Measurements from ENCODE around the gene RBM47.

DNA sequence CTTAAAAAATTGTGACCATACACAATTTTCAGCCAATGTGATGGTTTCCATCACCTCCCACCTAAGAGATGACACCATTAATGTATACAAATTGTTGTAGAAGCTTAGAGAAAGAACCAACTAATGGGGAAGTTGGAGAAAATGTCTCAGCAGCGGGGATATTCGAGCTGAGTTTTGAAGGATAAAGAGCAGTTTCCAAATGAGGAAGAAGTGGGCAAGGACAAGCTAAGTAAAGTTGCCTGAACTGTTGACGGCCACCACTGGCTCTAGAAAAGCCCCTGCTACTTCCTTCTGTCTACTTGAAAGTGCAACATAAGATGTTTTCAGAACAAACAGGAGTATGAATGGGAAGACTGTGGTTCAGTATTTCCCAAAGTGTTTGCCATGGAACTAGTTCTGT, 202.5 kb downstream of the RBM47 start:
- TF ChIP-seq CTCF (IDR thresholded peaks at IDR 0.05; ENCODE audit: insufficient read depth, low read length, poor library complexity, severe bottlenecking) (no peak), EZH2phosphoT487 (conservative IDR thresholded peaks at IDR 0.05; ENCODE audit: low read length) (no peak)
